ENCODE data around the gene OSBPL2. TPM values are rescaled to one million over a fixed set of nuclear protein-coding genes. Genes with fewer than 3 reads are reported as not detected.

Gene OSBPL2
- total and polyA plus RNA-seq, 2 experiments from 2014 or later: 37.5 to 43.4 TPM

DNA sequence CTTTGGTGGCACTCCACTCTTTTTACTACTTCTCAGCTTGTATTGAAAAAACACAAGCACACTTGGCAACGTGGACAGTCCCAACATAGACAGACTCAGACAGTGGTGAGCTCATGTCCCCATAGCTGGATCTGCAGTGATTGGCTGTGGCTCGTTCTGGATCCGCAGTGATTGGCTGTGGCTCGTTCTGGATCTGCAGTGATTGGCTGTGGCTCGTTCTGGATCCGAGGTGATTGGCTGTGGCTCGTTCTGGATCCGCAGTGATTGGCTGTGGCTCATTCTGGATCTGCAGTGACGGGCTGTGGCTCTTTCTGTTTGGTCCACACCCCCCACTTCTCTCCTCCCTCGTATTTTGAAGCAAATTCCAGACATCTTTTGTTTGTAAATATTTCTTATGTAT, 28.0 kb downstream of the OSBPL2 start:
- no peaks in the 10 kb centered on the region for H3K9me3 ChIP-seq (ENCODE audit: low read depth)
- no peak overlapping the region for H3K4me3 ChIP-seq
- H3K36me3 ChIP-seq: peaks cover 12% of the 10 kb centered on the region
- no peaks in the 10 kb centered on the region for H3K4me1 ChIP-seq (ENCODE audit: low read depth)
- TF ChIP-seq, protein P1, sequence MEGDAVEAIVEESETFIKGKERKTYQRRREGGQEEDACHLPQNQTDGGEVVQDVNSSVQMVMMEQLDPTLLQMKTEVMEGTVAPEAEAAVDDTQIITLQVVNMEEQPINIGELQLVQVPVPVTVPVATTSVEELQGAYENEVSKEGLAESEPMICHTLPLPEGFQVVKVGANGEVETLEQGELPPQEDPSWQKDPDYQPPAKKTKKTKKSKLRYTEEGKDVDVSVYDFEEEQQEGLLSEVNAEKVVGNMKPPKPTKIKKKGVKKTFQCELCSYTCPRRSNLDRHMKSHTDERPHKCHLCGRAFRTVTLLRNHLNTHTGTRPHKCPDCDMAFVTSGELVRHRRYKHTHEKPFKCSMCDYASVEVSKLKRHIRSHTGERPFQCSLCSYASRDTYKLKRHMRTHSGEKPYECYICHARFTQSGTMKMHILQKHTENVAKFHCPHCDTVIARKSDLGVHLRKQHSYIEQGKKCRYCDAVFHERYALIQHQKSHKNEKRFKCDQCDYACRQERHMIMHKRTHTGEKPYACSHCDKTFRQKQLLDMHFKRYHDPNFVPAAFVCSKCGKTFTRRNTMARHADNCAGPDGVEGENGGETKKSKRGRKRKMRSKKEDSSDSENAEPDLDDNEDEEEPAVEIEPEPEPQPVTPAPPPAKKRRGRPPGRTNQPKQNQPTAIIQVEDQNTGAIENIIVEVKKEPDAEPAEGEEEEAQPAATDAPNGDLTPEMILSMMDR (IDR thresholded peaks at IDR 0.05; ENCODE audit: low read depth, low read length): no peak
- no peak for DNase-seq (ENCODE audit: low read depth in 1 of 2, low spot score in 1 of 2)
- no peaks in the 10 kb centered on the region for H3K27me3 ChIP-seq
- H3K27ac ChIP-seq: no peak overlapping the region

DNA sequence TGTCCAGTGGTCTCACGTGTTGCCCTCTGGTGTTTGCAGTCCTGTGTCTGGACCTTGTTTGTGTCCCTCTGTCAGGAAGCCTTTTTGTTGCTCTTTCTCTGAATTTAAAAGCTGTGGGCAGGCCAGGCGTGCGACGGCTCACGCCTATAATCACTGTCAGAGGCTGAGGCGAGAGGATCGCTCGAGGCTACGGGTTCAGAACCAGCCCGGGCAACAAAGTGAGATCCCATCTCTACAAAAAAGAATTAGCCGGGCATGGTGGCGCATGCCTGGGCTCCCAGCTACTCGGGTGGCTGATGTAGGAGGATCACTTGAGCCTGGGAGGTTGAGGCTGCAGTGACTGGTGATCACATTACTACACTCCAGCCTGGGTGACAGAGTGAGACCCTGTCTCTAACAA, 28.5 kb downstream of the OSBPL2 start:
- Histone ChIP-seq H3K9me3 (ENCODE audit: low read depth) (no peaks in the 10 kb centered on the region), H3K27me3 (no peaks in the 10 kb centered on the region), H3K4me1 (ENCODE audit: low read depth) (no peaks in the 10 kb centered on the region), H3K4me3 (no peak overlapping the region), H3K36me3 (peaks cover 7% of the 10 kb centered on the region), H3K27ac (no peak overlapping the region)
- TF ChIP-seq, protein P1 (IDR thresholded peaks at IDR 0.05; ENCODE audit: low read depth, low read length): no peak
- DNase-seq (ENCODE audit: low read depth in 1 of 2, low spot score in 1 of 2): no peak

DNA sequence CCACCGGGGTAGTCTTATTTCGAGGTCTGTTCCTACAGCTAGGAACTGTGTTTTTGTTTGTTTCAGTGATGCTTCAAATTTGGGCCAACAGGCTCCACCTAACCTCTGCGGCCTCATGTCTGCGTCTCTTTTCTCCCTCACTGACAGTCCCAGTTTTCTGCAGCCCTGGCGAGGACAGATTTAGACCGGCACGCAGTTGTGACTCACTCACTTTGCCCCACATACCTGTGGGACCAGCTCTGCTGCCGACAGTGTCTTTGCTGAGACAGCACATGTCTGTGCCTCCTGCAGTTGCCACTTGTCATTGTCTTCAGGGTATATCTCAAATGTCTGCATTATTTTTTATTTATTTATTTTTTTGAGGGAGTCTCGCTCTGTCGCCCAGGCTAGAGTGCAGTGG, 29.2 kb downstream of the OSBPL2 start:
- no peak for DNase-seq (ENCODE audit: low read depth in 1 of 2, low spot score in 1 of 2)
- Histone ChIP-seq H3K27ac (no peak overlapping the region), H3K4me1 (ENCODE audit: low read depth) (no peaks in the 10 kb centered on the region), H3K36me3 (peaks cover 11% of the 10 kb centered on the region), H3K27me3 (no peaks in the 10 kb centered on the region), H3K9me3 (ENCODE audit: low read depth) (no peaks in the 10 kb centered on the region), H3K4me3 (no peak overlapping the region)
- TF ChIP-seq, protein P1 (IDR thresholded peaks at IDR 0.05; ENCODE audit: low read depth, low read length): no peak

DNA sequence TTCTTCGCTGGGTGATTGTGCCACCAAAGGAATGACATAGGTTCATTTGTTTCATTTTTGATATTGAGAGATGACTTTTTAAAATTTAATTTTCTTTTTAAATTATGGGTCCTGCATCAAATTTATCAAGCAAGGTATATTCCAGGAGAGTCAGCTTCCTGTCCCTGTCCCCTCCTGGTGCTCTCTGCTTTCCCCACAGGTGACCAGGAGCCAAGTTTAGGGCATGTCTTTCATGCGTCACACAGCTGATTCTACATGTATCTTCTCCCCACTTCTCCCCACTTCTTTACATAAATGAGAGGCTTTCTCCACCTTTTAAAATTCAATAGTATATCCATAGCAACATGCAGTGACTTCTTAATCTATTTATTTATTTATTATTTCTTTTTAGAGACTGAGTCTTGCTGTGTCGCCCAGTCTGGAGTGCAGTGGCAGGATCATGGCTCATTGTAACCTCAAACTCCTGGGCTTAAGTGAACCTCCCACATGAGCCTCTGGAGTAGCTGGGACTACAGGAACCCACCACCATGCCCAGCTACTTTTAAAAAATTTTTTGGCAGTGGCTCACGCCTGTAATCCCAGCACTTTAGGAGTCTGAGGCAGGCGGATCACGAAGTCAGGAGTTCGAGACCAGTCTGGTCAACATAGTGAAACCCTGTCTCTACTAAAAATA, 30.0 kb downstream of the OSBPL2 start:
- Histone ChIP-seq H3K4me3 (no peak overlapping the region), H3K4me1 (ENCODE audit: low read depth) (no peaks in the 10 kb centered on the region), H3K36me3 (peaks cover 11% of the 10 kb centered on the region), H3K27me3 (no peaks in the 10 kb centered on the region), H3K9me3 (ENCODE audit: low read depth) (no peaks in the 10 kb centered on the region), H3K27ac (no peak overlapping the region)
- TF ChIP-seq, protein P1 (IDR thresholded peaks at IDR 0.05; ENCODE audit: low read depth, low read length): no peak
- DNase-seq (ENCODE audit: low read depth in 1 of 2, low spot score in 1 of 2): no peak

DNA sequence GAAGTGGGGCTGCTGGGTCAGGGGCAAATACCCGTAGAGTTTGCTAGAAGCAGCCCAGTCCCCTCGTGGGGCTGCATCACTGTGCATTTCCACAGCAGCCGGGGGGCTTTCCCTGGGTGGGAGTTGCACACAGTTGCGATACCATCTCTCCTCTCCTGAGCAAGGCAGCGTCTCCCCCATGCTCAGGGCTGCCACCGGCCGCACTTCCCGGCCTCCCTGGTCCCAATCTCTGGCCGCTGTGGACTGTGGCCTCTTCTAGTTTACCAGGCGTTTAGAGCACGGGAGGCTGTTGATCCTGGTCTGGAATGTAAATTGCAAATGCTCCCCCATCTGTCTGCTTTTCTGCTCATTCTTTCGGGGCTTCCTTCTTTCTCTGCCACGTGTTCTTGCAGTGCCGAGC, 31.1 kb downstream of the OSBPL2 start:
- TF ChIP-seq, protein P1 (IDR thresholded peaks at IDR 0.05; ENCODE audit: low read depth, low read length): no peak
- Histone ChIP-seq H3K27ac (no peak overlapping the region), H3K9me3 (ENCODE audit: low read depth) (no peaks in the 10 kb centered on the region), H3K4me1 (ENCODE audit: low read depth) (no peaks in the 10 kb centered on the region), H3K36me3 (peaks cover 11% of the 10 kb centered on the region), H3K4me3 (no peak overlapping the region), H3K27me3 (no peaks in the 10 kb centered on the region)
- DNase-seq (ENCODE audit: low read depth in 1 of 2, low spot score in 1 of 2): no peak
